ENCODE data around the gene SIGLEC11. TPM values are rescaled to one million over a fixed set of nuclear protein-coding genes. Genes with fewer than 3 reads are reported as not detected.

The SIGLEC11 gene
- polyA plus RNA-seq, 3 donors, result 0.28 to 2.2 (median 0.67) TPM

DNA sequence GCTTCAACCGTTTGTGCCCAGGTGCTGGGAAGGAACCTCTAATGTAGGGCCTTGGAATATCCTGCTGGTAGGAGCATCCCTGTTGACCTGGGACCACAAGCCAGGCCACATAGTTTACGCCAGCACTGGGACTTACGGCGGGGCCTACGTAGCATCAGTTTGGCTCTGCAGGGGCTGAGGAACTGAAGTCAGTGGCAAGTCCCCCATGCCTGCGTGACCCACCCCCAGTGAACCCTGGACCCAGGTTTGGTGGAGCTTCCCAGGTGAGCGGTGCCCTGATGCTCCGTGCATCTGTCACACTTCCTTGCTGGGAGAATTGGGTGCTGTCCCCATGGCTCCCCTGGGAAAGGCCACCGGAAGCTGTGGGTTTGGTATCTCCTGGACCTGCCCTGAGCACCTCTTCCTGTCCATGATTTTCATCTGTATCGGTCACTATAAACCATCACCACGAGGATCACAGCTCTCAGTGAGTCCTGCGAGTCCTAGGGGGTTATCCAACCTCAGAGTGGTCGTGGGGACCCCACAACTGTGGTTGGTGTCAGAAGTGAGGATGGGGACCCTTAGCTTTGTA is 9.9 kb downstream of the SIGLEC11 start:
- H3K36me3 ChIP-seq (replicated peaks in 1 of 2; ENCODE audit: control insufficient read depth in 1 of 2, insufficient read depth in 2 of 2, low read length in 2 of 2), result no peaks in the 10 kb centered on the region
- H3K4me2 ChIP-seq (replicated peaks; ENCODE audit: extremely low read depth, low read length, poor library complexity, severe bottlenecking), result no peak overlapping the region
- H4K20me1 ChIP-seq (ENCODE audit: insufficient read depth, low read length), result no peaks in the 10 kb centered on the region
- H3K4me1 ChIP-seq (ENCODE audit: control insufficient read depth in 1 of 2, insufficient read depth in 2 of 2, low read length in 2 of 2), result peaks cover 49 to 52% of the 10 kb centered on the region in 2 donors
- no peaks in the 10 kb centered on the region for H3K36me3 Mint-ChIP-seq
- H3K27ac ChIP-seq (ENCODE audit: low read depth in 1 of 2, low read length in 2 of 2), result no peak overlapping the region
- H2AFZ ChIP-seq (ENCODE audit: insufficient read depth, low read depth, low read length, poor library complexity, severe bottlenecking), result no peak overlapping the region
- no peak overlapping the region for H3K4me3 ChIP-seq (replicated peaks in 1 of 3; ENCODE audit: low read depth in 2 of 3, low read length in 3 of 3)
- H3K27me3 ChIP-seq (ENCODE audit: control insufficient read depth in 2 of 2, insufficient read depth in 2 of 2, low read length in 2 of 2), result no peaks in the 10 kb centered on the region
- H3K27me3 Mint-ChIP-seq (ENCODE audit: low read depth in 3 of 3), result peaks cover 7 to 21% (median 11%) of the 10 kb centered on the region in 3 donors
- TF ChIP-seq, protein P1, sequence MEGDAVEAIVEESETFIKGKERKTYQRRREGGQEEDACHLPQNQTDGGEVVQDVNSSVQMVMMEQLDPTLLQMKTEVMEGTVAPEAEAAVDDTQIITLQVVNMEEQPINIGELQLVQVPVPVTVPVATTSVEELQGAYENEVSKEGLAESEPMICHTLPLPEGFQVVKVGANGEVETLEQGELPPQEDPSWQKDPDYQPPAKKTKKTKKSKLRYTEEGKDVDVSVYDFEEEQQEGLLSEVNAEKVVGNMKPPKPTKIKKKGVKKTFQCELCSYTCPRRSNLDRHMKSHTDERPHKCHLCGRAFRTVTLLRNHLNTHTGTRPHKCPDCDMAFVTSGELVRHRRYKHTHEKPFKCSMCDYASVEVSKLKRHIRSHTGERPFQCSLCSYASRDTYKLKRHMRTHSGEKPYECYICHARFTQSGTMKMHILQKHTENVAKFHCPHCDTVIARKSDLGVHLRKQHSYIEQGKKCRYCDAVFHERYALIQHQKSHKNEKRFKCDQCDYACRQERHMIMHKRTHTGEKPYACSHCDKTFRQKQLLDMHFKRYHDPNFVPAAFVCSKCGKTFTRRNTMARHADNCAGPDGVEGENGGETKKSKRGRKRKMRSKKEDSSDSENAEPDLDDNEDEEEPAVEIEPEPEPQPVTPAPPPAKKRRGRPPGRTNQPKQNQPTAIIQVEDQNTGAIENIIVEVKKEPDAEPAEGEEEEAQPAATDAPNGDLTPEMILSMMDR (IDR thresholded peaks at IDR 0.05), result no peak
- peaks cover 0 to 3% (median 0%) of the 10 kb centered on the region in 7 donors for H3K9me3 Mint-ChIP-seq
- H3K9me3 ChIP-seq (replicated peaks in 1 of 2; ENCODE audit: control insufficient read depth in 1 of 2, insufficient read depth in 1 of 2, low read length in 2 of 2), result no peaks in the 10 kb centered on the region
- no peak overlapping the region for H3K27ac Mint-ChIP-seq
- H3K4me1 Mint-ChIP-seq, result peaks cover 55% of the 10 kb centered on the region
- 93% methylated on average over 12 of the region's 13 CpGs for WGBS (ENCODE audit: insufficient coverage)
- no peaks in the 10 kb centered on the region for H3K79me2 ChIP-seq (ENCODE audit: insufficient read depth, low read length)
- no peak overlapping the region for H3K9ac ChIP-seq (ENCODE audit: insufficient read depth, low read length, poor library complexity, severe bottlenecking)
- no peak for DNase-seq
- H3K4me3 Mint-ChIP-seq, result no peak overlapping the region
- intact Hi-C loops (cut with micrococcal nuclease), result no loop called here

DNA sequence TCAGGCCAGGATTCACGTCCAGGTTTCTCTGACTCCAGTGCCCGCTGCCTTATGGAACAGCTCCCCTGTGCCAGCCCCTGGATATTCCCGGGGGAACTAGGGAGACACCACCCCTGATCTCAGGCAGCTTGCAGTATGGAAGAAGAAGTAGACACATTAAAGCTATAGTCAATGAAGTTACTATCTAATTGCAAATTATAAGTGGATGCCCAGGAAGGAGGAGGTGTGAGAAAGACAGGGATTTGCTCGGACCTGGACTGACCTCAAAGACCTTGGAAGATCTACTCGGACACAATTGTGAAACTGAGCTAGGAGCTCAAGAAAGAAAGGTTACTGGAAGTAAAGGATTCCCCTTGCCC is 10.4 kb downstream of the SIGLEC11 start:
- TF ChIP-seq, protein P1 (IDR thresholded peaks at IDR 0.05), result no peak
- Histone ChIP-seq H3K27ac (ENCODE audit: low read depth in 1 of 2, low read length in 2 of 2) (no peak overlapping the region), H2AFZ (ENCODE audit: insufficient read depth, low read depth, low read length, poor library complexity, severe bottlenecking) (no peak overlapping the region), H3K9ac (ENCODE audit: insufficient read depth, low read length, poor library complexity, severe bottlenecking) (no peak overlapping the region), H3K4me1 (ENCODE audit: control insufficient read depth in 1 of 2, insufficient read depth in 2 of 2, low read length in 2 of 2) (peaks cover 47 to 50% of the 10 kb centered on the region in 2 donors), H3K4me2 (replicated peaks; ENCODE audit: extremely low read depth, low read length, poor library complexity, severe bottlenecking) (no peak overlapping the region), H3K79me2 (ENCODE audit: insufficient read depth, low read length) (no peaks in the 10 kb centered on the region), H3K9me3 (replicated peaks in 1 of 2; ENCODE audit: control insufficient read depth in 1 of 2, insufficient read depth in 1 of 2, low read length in 2 of 2) (no peaks in the 10 kb centered on the region), H3K36me3 (replicated peaks in 1 of 2; ENCODE audit: control insufficient read depth in 1 of 2, insufficient read depth in 2 of 2, low read length in 2 of 2) (no peaks in the 10 kb centered on the region), H3K27me3 (ENCODE audit: control insufficient read depth in 2 of 2, insufficient read depth in 2 of 2, low read length in 2 of 2) (no peaks in the 10 kb centered on the region), H3K4me3 (replicated peaks in 1 of 3; ENCODE audit: low read depth in 2 of 3, low read length in 3 of 3) (no peak overlapping the region), H4K20me1 (ENCODE audit: insufficient read depth, low read length) (no peaks in the 10 kb centered on the region)
- intact Hi-C loops (cut with micrococcal nuclease), result no loop called here
- peaks cover 7 to 21% (median 11%) of the 10 kb centered on the region in 3 donors for H3K27me3 Mint-ChIP-seq (ENCODE audit: low read depth in 3 of 3)
- peaks cover 0 to 7% (median 0%) of the 10 kb centered on the region in 7 donors for H3K9me3 Mint-ChIP-seq
- no peak for DNase-seq
- H3K36me3 Mint-ChIP-seq, result no peaks in the 10 kb centered on the region
- peak overlapping the region in 1 of 2 donors; percentile 41 for H3K4me3 Mint-ChIP-seq
- H3K27ac Mint-ChIP-seq, result peak overlapping the region in 1 of 7 donors; percentile 8
- WGBS (ENCODE audit: insufficient coverage), result 94% methylated on average over 2 of the region's 5 CpGs
- peaks cover 54% of the 10 kb centered on the region for H3K4me1 Mint-ChIP-seq

All from CD14-positive monocyte (primary cell).